Stimulated activated naive CD8-positive, alpha-beta T cell treated with anti-CD3 and anti-CD28 coated beads, Interleukin-15, Interleukin-2, amounts not matched to agents 100 ng/mL and 50 ng/mL, for 24 hours (primary cell): ENCODE data around the gene RPTOR.
A peak's percentile ranks its signal among the peaks of the same experiment; 100 is the strongest.
"Not testable (repeated sequence)": the region's sequence is repeated elsewhere in the genome, so short reads cannot be mapped to it uniquely, and the experiment has no call there.

Experiments used
- H3K27ac Mint-ChIP-seq: one replicate; pipeline ENCODE4 v1.8.0; 2021; ENCODE audit warnings: mild to moderate bottlenecking, mixed read lengths
- H3K27me3 Mint-ChIP-seq: one replicate; pipeline ENCODE4 v1.8.0; 2021; ENCODE audit warnings: mixed read lengths
- H3K36me3 Mint-ChIP-seq: one replicate; pipeline ENCODE4 v1.8.0; 2021; ENCODE audit warnings: low read depth, mixed read lengths
- H3K4me1 Mint-ChIP-seq: one replicate; pipeline ENCODE4 v1.8.0; 2021; ENCODE audit warnings: low read depth, mixed read lengths
- H3K4me3 Mint-ChIP-seq: one replicate; pipeline ENCODE4 v1.8.0; 2021; ENCODE audit warnings: mild to moderate bottlenecking, mixed read lengths
- H3K9me3 Mint-ChIP-seq: one replicate; pipeline ENCODE4 v1.8.0; 2021; ENCODE audit warnings: mixed read lengths

The RPTOR gene

DNA sequence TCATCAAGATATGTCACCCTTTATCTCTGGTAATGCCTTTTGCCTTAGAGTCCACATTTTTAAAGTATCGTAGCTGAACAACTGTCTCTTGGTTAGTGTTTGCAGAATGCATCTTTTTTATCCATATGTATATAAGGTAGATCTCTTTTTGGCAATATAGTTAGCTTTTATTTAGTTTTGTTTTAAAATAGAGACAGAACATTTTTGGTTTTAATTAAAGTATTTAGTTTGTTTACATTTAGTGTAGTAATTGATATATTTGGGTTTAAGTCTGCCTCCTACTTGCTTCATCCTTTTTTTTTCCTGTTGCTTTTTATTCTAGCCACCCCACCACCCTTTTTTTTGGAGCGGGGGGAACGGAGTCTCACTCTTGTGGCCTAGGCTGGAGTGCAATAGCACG is 262.4 kb downstream of the RPTOR start:
- no peak overlapping the region for H3K4me3 Mint-ChIP-seq
- H3K4me1 Mint-ChIP-seq, result peaks cover 24% of the 10 kb centered on the region
- no peak overlapping the region for H3K27ac Mint-ChIP-seq
- H3K36me3 Mint-ChIP-seq, result peaks cover 53% of the 10 kb centered on the region
- no peaks in the 10 kb centered on the region for H3K27me3 Mint-ChIP-seq
- H3K9me3 Mint-ChIP-seq, result peaks cover 17% of the 10 kb centered on the region

DNA sequence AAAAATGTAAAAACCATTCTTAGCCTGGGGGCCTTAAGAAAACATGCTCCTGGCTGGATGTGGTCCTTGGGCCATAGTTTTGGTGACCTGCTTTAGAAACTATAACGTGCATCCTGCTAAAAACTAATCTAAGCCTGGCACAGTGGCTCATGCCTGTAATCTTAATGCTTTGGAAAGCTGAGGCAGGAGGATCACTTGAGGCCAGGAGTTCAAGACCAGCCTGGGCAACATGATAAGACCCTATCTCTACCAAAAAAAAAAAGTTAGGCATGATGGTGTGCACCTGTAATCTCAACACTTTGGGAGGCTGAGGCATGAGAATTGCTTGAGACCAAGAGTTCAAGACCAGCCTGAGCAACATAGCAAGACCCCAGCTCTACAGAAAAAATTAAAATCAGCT is 263.2 kb downstream of the RPTOR start:
- peaks cover 17% of the 10 kb centered on the region for H3K9me3 Mint-ChIP-seq
- no peak overlapping the region for H3K4me3 Mint-ChIP-seq

DNA sequence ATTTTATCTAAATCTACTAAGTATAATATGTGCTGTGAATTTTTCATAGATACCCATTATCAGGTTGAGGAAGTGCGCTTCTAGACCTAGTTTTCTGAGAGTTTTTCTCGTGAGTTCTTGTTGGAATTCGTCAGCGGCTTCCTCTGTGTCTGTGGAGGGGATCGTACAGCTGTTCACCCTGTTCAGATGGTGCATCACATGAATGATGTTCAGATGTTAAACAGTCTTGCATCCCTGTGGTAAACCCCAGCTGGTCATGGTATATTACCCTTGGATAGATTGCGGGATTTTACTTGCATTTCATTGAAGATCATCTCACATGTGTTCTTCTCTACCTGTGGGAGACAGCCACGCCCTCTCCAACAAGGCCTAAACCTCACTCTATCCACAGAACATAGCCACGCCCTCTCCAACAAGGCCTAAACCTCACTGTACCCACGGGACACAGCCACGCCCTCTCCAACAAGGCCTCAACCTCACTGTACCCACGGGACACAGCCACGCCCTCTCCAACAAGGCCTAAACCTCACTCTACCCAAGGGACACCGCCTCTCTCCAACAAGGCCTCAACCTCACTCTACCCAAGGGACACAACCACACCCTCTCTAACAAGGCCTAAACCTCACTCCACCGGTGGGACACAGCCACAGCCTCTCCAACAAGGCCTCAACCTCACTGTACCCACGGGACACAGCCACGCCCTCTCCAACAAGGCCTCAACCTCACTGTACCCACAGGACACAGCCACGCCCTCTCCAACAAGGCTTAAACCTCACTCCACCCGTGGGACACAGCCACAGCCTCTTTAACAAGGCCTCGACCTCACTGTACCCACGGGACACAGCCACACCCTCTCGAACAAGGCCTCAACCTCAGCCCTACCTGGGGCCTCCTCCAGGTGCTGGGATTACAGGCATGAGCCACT is 266.8 kb downstream of the RPTOR start:
- Mint-ChIP-seq H3K9me3 (peaks cover 8% of the 10 kb centered on the region), H3K27ac (peak overlapping the region; percentile 80), H3K36me3 (peaks cover 47% of the 10 kb centered on the region), H3K27me3 (no peaks in the 10 kb centered on the region), H3K4me1 (peaks cover 24% of the 10 kb centered on the region), H3K4me3 (no peak overlapping the region)

More for the DNA sequence above, 263.2 kb downstream of the RPTOR start:
- Mint-ChIP-seq H3K27ac (no peak overlapping the region), H3K4me1 (peaks cover 32% of the 10 kb centered on the region), H3K36me3 (peaks cover 60% of the 10 kb centered on the region), H3K27me3 (no peaks in the 10 kb centered on the region)

DNA sequence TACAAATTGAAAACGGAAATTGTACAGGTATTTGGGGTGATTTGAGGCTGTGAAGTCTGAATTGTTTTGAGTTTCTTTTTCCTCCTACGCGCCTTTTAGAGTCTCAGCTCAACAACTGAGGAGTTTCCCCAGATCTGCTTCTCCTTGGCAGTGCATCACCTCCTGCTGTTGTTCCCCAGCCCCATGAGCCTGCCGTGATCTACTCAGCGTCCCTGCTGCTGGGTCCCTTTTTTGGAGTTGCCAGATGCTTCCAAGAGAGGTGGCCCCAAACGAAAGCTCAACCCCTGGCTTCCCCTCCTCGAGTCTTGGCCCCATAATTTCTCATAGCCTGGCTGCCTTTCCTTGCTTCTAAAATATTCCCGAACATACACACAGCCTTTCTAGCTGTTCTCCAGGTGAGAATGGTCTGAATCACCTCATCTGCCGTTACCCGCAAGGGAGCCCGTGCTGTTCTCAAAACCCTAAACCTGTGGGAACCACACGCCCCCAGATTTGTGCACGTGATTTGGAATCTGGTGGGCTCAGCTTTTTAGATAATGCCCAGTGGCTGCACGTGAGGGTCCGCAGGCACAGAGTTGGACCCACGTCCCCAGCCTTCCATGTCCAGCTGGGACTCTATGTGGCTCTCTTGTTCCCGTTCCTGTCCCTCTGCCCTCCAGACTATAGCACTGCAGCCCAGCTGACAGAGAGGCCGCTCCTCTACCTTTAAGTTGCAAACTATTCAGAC is 267.9 kb downstream of the RPTOR start:
- Mint-ChIP-seq H3K27me3 (no peaks in the 10 kb centered on the region), H3K9me3 (peaks cover 3% of the 10 kb centered on the region), H3K36me3 (peaks cover 37% of the 10 kb centered on the region), H3K27ac (peak overlapping the region; percentile 36), H3K4me3 (no peak overlapping the region), H3K4me1 (peaks cover 24% of the 10 kb centered on the region)

DNA sequence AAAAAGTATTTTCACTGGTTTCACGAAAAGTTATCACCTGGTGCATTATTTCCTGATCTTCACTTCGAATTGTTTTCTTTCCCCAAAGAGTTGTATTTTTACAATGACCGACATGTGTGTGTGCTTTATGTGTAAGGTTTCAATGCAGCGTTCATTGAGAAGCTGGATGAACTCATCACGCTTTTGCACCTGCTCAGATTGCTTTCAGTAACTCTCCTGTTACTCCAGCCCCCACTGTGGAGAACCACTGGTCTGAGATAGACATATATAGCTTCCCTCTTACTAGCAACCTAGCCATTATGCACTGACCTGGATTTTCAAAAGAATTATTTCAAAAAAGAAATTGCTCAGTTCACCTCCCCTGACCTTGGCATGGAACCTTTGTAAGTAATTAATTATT is 268.7 kb downstream of the RPTOR start:
- no peaks in the 10 kb centered on the region for H3K27me3 Mint-ChIP-seq
- H3K4me3 Mint-ChIP-seq, result no peak overlapping the region
- peaks cover 32% of the 10 kb centered on the region for H3K36me3 Mint-ChIP-seq
- no peaks in the 10 kb centered on the region for H3K9me3 Mint-ChIP-seq
- no peak overlapping the region for H3K27ac Mint-ChIP-seq
- H3K4me1 Mint-ChIP-seq, result peaks cover 32% of the 10 kb centered on the region

DNA sequence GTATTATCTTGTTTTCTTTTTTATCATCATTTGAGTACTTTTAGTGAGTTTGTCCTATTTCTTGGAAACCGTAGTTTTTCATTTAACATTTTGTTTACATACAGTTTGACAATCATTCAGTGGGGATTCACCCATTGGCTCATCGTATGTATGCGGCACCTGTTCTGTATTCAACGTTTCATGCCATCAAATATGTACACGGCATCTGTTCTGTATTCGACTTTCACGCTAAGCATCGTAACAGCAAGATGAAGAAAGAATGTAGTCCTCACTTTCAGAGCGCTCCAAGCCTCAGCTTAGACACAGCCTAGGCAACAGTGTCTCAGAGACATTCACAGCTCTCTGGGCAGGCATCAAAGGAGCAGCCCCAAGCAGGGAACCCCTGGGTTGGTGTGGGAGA is 269.9 kb downstream of the RPTOR start:
- peaks cover 29% of the 10 kb centered on the region for H3K36me3 Mint-ChIP-seq
- H3K9me3 Mint-ChIP-seq, result no peaks in the 10 kb centered on the region
- no peaks in the 10 kb centered on the region for H3K27me3 Mint-ChIP-seq
- no peak overlapping the region for H3K4me3 Mint-ChIP-seq
- no peak overlapping the region for H3K27ac Mint-ChIP-seq
- H3K4me1 Mint-ChIP-seq, result peaks cover 44% of the 10 kb centered on the region

DNA sequence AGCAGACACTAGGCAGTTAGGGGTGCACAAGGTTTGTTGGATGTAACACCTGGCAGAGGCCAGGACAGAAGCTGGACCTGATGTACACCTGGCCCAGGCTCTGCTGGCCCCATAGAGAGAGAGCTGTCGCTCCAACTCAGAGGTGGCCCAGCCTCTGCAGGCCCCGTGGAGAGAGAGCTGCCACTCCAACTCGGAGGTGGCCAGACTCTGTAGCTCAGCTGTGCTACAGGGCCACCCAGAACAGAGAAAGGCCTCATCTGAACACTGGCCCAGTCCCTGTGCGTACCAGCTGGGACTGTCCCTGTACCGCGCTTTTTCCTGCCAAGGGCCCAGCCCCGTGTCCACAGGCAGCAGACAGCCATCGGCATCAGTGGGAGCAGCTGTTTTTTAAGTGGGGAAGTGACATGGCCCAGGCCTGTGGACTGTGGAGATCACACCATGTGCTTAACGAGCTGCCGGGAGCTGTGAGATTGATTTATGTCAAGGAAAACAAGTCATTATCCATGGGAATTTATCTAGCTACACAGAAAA is 270.6 kb downstream of the RPTOR start:
- peaks cover 50% of the 10 kb centered on the region for H3K4me1 Mint-ChIP-seq
- H3K36me3 Mint-ChIP-seq, result peaks cover 29% of the 10 kb centered on the region
- no peak overlapping the region for H3K4me3 Mint-ChIP-seq
- peak overlapping the region; percentile 1 for H3K27ac Mint-ChIP-seq
- H3K27me3 Mint-ChIP-seq, result no peaks in the 10 kb centered on the region
- H3K9me3 Mint-ChIP-seq, result no peaks in the 10 kb centered on the region

DNA sequence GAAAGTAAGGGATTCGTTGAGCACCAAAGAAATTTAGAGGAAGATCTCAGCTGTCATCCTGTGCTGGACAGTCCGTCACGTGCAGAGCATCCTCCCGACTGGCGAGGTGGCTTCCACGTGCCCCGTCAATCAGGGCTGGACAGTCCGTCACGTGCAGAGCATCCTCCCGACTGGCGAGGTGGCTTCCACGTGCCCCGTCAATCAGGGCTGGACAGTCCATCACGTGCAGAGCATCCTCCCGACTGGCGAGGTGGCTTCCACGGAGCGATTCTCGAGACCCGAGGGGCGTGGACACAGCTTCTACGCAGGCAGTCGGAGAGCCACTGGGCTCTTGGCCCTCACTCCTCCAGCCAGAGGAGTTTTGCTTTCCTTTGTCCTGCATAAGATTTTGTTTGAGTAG is 271.1 kb downstream of the RPTOR start:
- peak overlapping the region; percentile 1 for H3K27ac Mint-ChIP-seq
- not testable (repeated sequence) for H3K4me3 Mint-ChIP-seq, H3K27me3 Mint-ChIP-seq, H3K9me3 Mint-ChIP-seq
- peaks cover 51% of the 10 kb centered on the region for H3K4me1 Mint-ChIP-seq
- H3K36me3 Mint-ChIP-seq, result peaks cover 29% of the 10 kb centered on the region

DNA sequence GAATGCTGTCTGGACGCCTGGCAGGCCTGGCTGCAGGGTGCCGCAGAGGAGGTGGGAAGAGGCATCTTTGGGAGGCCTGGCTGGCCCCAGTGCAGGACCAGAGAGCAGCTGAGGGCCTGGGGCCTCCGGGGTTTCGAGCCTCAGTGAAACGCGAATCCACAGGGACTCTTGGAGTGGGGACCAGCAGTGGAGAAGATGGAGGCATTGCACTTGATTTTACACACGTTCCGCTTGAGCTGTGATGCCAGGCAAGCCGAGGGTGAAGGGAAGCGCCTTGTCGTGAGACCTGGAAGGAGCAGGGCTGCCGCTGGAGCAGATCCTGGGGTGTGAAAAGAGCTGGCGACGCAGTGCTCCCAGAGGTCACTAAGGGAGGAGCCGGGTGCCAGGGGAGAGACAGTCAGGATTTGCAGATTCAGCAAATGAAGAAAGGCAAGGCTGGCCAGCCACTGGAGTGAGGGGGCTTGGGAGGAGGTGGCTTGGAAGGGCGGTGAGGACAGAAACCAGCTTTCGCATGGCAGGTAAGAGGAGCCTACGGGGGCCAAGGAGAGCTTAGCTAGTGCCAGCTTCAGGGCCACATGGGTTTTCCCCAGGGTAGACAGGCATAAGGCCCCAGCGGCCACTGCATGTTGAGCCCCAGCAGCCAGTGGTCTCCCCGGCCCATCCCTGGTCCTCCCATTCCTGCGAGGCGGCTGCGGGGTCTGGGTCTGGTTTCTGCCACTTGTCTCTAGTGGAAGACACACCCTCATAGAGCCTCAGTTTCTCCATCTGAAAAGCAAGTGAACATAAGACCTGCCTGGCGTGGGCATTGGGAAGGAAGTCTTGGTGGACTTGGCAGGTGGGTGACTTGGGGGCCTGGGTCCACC is 271.8 kb downstream of the RPTOR start:
- H3K4me1 Mint-ChIP-seq, result peaks cover 48% of the 10 kb centered on the region
- H3K27ac Mint-ChIP-seq, result no peak overlapping the region

DNA sequence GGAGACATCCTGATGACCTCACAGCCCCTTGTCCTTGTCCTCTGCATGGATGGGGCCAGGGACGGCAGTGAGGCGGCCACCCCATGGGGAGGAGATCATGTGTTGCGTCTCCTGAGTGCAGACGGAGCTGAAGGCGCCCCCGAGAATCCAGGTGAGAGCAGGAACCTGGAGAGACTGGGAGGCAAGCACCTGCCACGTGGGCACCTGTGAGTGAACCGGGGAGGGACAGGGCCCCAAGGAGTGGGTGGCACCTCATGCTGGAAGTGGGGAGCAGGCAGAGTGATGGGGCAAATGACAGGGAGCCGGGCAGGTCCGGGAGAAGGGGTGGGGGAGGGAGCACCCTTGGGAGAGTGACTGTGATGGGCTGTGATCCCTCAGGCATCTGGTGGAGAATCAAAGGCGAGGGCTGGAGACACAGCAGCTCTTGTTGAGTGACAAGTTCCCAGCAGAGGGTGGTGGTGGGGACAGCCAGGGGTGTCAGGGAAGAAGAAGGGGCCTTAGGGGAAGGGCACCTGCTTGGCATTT is 272.7 kb downstream of the RPTOR start:
- H3K4me3 Mint-ChIP-seq, result no peak overlapping the region

More for the DNA sequence above, 271.8 kb downstream of the RPTOR start:
- Mint-ChIP-seq H3K36me3 (peaks cover 30% of the 10 kb centered on the region), H3K4me3 (no peak overlapping the region), H3K27me3 (no peaks in the 10 kb centered on the region), H3K9me3 (no peaks in the 10 kb centered on the region)

DNA sequence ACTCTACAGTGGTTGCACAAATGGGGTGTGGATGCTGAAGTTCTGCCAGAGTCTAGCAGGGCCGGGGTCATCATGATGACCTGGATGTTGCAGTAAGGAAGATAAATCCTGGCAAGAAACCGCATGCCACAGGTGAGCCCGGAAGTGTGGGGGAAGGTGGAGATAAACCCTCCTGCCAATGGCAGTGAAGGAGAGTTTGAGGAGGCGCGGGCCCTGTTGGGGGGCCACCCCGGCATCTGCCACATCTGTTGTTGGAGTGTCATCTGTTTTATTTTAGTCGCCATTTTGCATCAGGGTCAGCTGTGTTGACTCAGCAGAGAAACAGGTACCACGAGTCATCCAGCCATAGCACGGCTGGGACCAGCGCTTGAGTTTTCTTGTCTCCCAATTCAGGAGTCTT is 273.2 kb downstream of the RPTOR start:
- Mint-ChIP-seq H3K4me1 (peaks cover 39% of the 10 kb centered on the region), H3K27me3 (no peaks in the 10 kb centered on the region), H3K4me3 (no peak overlapping the region), H3K27ac (peak overlapping the region; percentile 71), H3K36me3 (peaks cover 32% of the 10 kb centered on the region), H3K9me3 (no peaks in the 10 kb centered on the region)

More for the DNA sequence above, 272.7 kb downstream of the RPTOR start:
- H3K27me3 Mint-ChIP-seq, result no peaks in the 10 kb centered on the region
- peaks cover 31% of the 10 kb centered on the region for H3K36me3 Mint-ChIP-seq
- peak overlapping the region; percentile 71 for H3K27ac Mint-ChIP-seq
- no peaks in the 10 kb centered on the region for H3K9me3 Mint-ChIP-seq
- H3K4me1 Mint-ChIP-seq, result peaks cover 39% of the 10 kb centered on the region

DNA sequence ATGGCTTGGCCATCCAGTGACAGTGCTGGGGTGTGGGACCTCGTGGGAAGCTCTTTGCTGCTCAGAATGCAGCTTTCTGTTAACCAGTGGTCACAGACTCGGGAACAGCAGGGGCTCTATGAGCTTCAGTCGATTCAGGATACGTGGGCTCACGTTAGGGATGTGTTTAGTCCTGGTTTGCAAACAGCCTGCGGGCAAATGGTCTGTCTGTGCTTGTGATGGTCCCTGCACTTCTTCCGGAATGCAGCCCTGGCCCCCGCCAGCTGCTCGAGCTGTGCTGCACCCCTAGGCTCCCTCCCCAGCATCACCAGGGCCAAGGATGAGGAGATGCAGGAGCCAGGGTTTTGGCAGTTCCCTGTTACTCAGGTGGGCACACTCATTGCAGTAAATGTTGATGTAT is 274.2 kb downstream of the RPTOR start:
- Mint-ChIP-seq H3K27me3 (no peaks in the 10 kb centered on the region), H3K9me3 (no peaks in the 10 kb centered on the region), H3K27ac (peak overlapping the region; percentile 79), H3K4me1 (peaks cover 39% of the 10 kb centered on the region), H3K36me3 (peaks cover 36% of the 10 kb centered on the region), H3K4me3 (peak overlapping the region; percentile 21)

DNA sequence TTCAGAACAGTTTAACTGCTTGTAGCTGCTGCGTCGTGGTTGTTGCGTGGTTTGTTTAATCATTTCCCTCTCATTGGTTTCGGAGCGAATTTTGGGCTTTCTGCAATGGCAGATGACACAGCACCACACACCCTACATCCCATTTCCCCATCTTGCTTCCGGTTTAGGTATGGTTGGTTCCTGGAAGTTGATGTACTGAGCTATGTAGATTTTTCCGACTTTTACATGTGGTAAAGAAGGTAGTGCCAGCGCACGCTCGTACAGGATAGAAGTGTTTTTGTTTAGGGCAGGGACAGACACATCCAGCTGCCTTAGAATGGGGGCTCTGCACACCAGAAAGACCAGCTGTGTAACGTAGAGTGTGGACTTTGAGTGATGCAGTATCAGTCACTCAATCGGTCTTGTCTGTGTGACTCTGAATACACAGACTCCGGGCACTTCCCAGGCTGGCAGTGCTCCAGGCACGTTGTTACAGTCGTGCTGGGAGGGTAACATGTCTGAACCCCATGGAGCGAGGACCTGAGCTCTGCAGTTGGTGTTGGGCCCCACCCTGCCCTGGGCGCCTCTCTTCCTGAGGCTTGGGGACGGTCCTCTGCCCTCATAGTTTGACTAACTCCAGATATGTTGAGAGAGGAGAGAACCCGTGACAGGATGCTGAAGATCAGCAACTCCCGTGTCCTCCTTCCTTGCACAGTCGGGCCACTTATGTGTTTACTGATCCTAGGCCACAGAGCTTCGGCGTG is 275.0 kb downstream of the RPTOR start:
- peaks cover 43% of the 10 kb centered on the region for H3K36me3 Mint-ChIP-seq
- H3K27ac Mint-ChIP-seq, result peak overlapping the region; percentile 79
- peak overlapping the region; percentile 21 for H3K4me3 Mint-ChIP-seq
- H3K9me3 Mint-ChIP-seq, result no peaks in the 10 kb centered on the region
- H3K4me1 Mint-ChIP-seq, result peaks cover 39% of the 10 kb centered on the region
- no peaks in the 10 kb centered on the region for H3K27me3 Mint-ChIP-seq

DNA sequence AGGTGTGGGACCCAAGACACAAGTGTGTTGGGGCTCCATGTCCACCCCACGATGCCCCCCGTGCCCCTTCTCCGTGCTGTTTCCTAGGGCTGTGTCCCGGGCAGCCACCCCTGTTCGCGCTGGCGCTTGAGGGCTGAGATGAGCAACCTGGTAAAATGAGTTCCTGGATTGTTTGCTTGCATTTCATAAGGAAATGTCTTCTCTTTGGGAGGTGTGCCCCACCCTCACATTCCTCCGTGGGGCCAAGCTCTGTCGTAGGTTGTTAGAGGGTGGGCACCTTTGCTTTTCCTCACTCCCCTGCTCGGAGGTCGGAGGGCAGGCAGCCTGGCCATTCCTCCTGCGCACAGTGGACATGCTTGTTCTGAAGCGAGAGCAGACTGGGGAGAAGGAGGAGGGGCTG is 275.7 kb downstream of the RPTOR start:
- Mint-ChIP-seq H3K4me3 (no peak overlapping the region), H3K27ac (peak overlapping the region; percentile 79), H3K9me3 (no peaks in the 10 kb centered on the region), H3K4me1 (peaks cover 39% of the 10 kb centered on the region), H3K36me3 (peaks cover 44% of the 10 kb centered on the region), H3K27me3 (no peaks in the 10 kb centered on the region)
